GM21526 (cell line): ENCODE measurements around the gene PPP1CC.
"Not testable (repeated sequence)": the region's sequence is repeated elsewhere in the genome, so short reads cannot be mapped to it uniquely, and the experiment has no call there.

Experiments used
- ATAC-seq: cut with Tn5 transposase; IDR thresholded peaks from one replicate; pipeline ENCODE4 v1.9.1; 2021; ENCODE audit warnings: moderate library complexity; ENCODE audit not compliant: unreplicated experiment, low FRiP score

The PPP1CC gene

GRCh38 chr12:110742718-110743570, at the start of gene PPP1CC:
PPP1CC (minus strand) TSS chr12:110742891; CDS start chr12:110742707, 184 bp downstream.
- ATAC-seq = peak; percentile 55

- ATAC-seq = no peak
Measured at GRCh38 chr12:110791589-110791988, 48.9 kb upstream of the PPP1CC start.

GRCh38 chr12:110790301-110790700, 47.6 kb upstream of the PPP1CC start:
- ATAC-seq = no peak

- no peak for ATAC-seq
Measured at GRCh38 chr12:110786012-110786411, 43.3 kb upstream of the PPP1CC start.

- ATAC-seq = no peak
Measured at GRCh38 chr12:110785240-110785639, 42.5 kb upstream of the PPP1CC start.

GRCh38 chr12:110782922-110783321, 40.2 kb upstream of the PPP1CC start:
- no peak for ATAC-seq

- ATAC-seq = no peak
Measured at GRCh38 chr12:110782094-110782493, 39.4 kb upstream of the PPP1CC start.

GRCh38 chr12:110780448-110780847, 37.8 kb upstream of the PPP1CC start:
- ATAC-seq = no peak

GRCh38 chr12:110778833-110779577, 36.3 kb upstream of the PPP1CC start:
- ATAC-seq = no peak

- ATAC-seq = peak; percentile 86
Measured at GRCh38 chr12:110776410-110776809, 33.7 kb upstream of the PPP1CC start.

GRCh38 chr12:110775997-110776396, 33.3 kb upstream of the PPP1CC start:
- no peak for ATAC-seq

- ATAC-seq = no peak
Measured at GRCh38 chr12:110774824-110775223, 32.1 kb upstream of the PPP1CC start.

GRCh38 chr12:110768960-110769359, 26.3 kb upstream of the PPP1CC start:
- no peak for ATAC-seq

GRCh38 chr12:110767863-110768262, 25.2 kb upstream of the PPP1CC start:
- no peak for ATAC-seq

- no peak for ATAC-seq
Measured at GRCh38 chr12:110766311-110767154, 23.8 kb upstream of the PPP1CC start.

GRCh38 chr12:110765572-110765971, 22.9 kb upstream of the PPP1CC start:
- ATAC-seq = not testable (repeated sequence)

- no peak for ATAC-seq
Measured at GRCh38 chr12:110765111-110765510, 22.4 kb upstream of the PPP1CC start.

- no peak for ATAC-seq
Measured at GRCh38 chr12:110763583-110763982, 20.9 kb upstream of the PPP1CC start.

- ATAC-seq = no peak
Measured at GRCh38 chr12:110762891-110763290, 20.2 kb upstream of the PPP1CC start.

GRCh38 chr12:110760204-110760609, 17.5 kb upstream of the PPP1CC start:
- no peak for ATAC-seq

- ATAC-seq = no peak
Measured at GRCh38 chr12:110758922-110759321, 16.2 kb upstream of the PPP1CC start.
